Lower leg skin (tissue), 4 donors: ENCODE measurements around the gene TBX6. TPM values are rescaled to one million over a fixed set of nuclear protein-coding genes. Genes with fewer than 3 reads are reported as not detected.

Source experiments
- DNase-seq, 2 donors: peaks; one replicate each; pipeline ENCODE4 v3.0.0-alpha.2; 2019; ENCODE audit warnings: low spot score in 2 of 2
- H3K4me3 ChIP-seq: fragments of 200-600 bp; sonication (generic); 2 replicates; pipeline ENCODE4 v1.5.1; 2017; ENCODE audit warnings: mild to moderate bottlenecking, low read depth; ENCODE audit not compliant: poor library complexity, severe bottlenecking
- POLR2A ChIP-seq, 2 donors: fragments of 450-650 bp; IDR thresholded peaks; one replicate each; pipeline ENCODE4 v1.6.1; 2016 to 2017; ENCODE audit warnings: antibody characterized with exemption in 2 of 2, mild to moderate bottlenecking in 1 of 2, moderate library complexity in 1 of 2
- WGBS, 2 donors: methylation state at CpG; one replicate each; pipeline ENCODE4 v1.1.5; 2018; 5-methylcytosine and 5-hydroxymethylcytosine counted together
- intact Hi-C: fragments of 100-400 bp; cut with DNase I; formaldehyde crosslinking; loops from one replicate; pipeline ENCODE4 v1.15.0; 2023; ENCODE audit warnings: low total_unique reads
- total RNA-seq, 4 donors: library from RNA; depleted of rRNA; stranded (reverse); fragments of >200 nt; gene quantifications; one replicate each; pipeline ENCODE4 v1.1.0, GENCODE V29; 2016
- TF ChIP-seq, protein P1 (sequence below), 3 donors: fragments of 450-650 bp; IDR thresholded peaks; one replicate each; pipeline ENCODE4 v1.5.1; 2016; ENCODE audit warnings: antibody characterized with exemption in 3 of 3, mild to moderate bottlenecking in 3 of 3, moderate library complexity in 2 of 3

The TBX6 gene
- total RNA-seq, 4 donors from 2014 or later: 2.6 to 7.2 (median 3.8) TPM

DNA sequence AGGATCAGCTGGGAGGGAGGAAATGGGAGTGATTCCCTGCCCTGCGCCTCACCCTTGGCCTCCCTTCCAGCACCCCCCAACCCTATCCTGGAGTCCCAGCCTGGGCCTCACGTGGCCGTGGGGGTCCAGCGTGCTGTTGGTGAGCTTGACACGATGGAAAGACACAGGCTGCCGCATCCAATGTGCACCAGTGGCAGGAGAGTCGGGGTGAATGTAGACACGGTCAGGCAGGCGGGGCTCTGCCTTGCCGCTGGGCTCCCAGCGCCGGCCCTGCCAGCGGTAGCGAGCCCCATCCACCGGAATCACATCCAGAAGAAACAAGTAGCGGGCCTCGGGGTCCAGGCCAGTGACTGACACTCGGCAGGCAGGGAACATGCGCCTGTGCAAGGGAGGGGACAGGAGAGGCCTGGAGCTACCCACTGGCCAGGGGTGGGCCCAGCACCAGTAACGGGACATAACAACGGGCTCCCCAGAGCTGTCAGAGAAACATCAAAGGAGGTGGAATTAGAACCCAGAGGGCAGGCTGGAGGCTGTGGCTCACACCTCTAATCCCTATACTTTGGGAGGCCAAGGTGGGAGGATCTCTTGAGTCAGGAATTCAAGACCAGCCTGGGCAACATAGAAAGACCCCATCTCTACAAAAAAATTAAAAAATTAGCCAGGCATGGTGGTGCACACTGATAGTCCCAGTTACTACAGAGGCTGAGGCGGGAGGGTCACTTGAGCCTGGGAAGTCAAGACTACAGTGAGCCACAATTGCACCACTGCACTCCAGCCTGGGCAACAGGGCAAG, 2.7 kb downstream of the TBX6 start:
- WGBS, 2 donors: 63 to 69% methylated on average over 20 to 22 of the region's 22 CpGs
- H3K4me3 ChIP-seq: no peak overlapping the region
- intact Hi-C loops: no loop called here
- peak in 1 of 2 donors; percentile 83 for DNase-seq
- TF ChIP-seq, protein P1, sequence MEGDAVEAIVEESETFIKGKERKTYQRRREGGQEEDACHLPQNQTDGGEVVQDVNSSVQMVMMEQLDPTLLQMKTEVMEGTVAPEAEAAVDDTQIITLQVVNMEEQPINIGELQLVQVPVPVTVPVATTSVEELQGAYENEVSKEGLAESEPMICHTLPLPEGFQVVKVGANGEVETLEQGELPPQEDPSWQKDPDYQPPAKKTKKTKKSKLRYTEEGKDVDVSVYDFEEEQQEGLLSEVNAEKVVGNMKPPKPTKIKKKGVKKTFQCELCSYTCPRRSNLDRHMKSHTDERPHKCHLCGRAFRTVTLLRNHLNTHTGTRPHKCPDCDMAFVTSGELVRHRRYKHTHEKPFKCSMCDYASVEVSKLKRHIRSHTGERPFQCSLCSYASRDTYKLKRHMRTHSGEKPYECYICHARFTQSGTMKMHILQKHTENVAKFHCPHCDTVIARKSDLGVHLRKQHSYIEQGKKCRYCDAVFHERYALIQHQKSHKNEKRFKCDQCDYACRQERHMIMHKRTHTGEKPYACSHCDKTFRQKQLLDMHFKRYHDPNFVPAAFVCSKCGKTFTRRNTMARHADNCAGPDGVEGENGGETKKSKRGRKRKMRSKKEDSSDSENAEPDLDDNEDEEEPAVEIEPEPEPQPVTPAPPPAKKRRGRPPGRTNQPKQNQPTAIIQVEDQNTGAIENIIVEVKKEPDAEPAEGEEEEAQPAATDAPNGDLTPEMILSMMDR (IDR thresholded peaks at IDR 0.05): no peak
- no peak for TF ChIP-seq POLR2A (IDR thresholded peaks at IDR 0.05)

DNA sequence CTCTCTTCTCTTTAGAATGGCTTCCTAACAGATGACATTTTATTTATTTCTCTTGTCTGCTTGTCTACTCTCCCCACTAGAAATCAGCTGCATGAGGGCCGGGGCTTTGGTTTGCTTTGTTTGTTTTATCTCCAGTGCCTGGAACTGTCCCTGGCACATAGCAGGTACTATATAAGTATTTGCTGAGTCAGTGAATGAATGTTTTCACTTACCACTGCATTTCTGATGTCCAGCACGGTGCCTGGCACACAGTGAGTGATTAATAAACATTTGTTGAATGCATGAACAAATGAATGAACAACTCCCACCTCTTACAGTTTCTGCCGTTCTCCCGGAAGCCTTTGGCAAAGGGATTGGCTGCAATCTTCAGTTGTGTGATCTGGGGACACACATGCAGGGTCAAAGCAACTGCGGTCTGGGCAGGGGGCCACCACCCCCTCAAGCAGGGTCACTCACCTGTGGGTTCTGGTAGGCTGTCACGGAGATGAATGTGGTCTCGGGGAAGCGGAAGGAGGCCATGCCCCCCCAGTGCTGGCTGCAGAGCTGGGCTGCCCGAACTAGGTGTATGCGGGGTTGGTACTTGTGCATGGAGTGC, 3.4 kb downstream of the TBX6 start:
- intact Hi-C loops: no loop called here
- H3K4me3 ChIP-seq: no peak overlapping the region
- TF ChIP-seq, protein P1 (IDR thresholded peaks at IDR 0.05): no peak
- TF ChIP-seq POLR2A (IDR thresholded peaks at IDR 0.05): no peak
- WGBS, 2 donors: 69 to 81% methylated on average over 9 to 10 of the region's 10 CpGs
- DNase-seq: peak in 1 of 2 donors; percentile 86

DNA sequence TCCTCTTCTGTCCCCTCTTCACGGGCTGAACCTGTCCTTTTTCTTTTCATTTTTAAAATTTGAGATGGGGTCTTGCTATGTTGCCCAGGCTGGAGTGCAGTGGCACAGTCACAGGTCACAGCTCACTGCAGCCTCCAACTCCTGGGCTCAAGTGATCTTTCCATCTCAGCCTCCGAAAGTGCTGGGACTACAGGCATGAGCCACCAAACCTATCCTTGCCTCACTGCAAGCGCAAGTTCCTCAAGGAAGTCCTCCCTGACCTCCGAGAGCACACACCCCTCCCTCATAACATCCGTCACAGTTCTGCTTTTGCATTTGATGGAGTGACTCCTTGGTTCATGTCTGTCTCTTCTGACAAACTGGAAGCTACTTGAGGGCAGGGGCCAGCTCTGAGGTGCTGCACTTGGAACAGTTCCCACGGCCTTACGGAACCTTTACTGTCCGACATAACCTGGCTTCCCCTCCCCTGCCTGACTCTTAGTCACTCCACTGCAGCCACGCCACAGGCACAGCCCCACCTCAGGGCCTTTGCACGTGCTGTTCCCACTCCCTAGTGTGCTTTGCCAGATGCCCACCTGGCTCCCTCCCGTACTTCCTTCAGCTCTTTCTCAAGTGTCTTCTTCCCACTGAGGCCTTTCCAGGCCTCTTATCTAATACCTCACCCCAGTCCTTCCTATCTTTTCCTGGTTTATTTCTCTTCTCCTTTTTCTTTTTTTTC, 4.4 kb downstream of the TBX6 start:
- H3K4me3 ChIP-seq: no peak overlapping the region
- TF ChIP-seq POLR2A (IDR thresholded peaks at IDR 0.05): no peak
- TF ChIP-seq, protein P1 (IDR thresholded peaks at IDR 0.05): no peak
- DNase-seq: no peak
- intact Hi-C loops: no loop called here
- 87 to 90% methylated on average over 11 of the region's 11 CpGs for WGBS, 2 donors

DNA sequence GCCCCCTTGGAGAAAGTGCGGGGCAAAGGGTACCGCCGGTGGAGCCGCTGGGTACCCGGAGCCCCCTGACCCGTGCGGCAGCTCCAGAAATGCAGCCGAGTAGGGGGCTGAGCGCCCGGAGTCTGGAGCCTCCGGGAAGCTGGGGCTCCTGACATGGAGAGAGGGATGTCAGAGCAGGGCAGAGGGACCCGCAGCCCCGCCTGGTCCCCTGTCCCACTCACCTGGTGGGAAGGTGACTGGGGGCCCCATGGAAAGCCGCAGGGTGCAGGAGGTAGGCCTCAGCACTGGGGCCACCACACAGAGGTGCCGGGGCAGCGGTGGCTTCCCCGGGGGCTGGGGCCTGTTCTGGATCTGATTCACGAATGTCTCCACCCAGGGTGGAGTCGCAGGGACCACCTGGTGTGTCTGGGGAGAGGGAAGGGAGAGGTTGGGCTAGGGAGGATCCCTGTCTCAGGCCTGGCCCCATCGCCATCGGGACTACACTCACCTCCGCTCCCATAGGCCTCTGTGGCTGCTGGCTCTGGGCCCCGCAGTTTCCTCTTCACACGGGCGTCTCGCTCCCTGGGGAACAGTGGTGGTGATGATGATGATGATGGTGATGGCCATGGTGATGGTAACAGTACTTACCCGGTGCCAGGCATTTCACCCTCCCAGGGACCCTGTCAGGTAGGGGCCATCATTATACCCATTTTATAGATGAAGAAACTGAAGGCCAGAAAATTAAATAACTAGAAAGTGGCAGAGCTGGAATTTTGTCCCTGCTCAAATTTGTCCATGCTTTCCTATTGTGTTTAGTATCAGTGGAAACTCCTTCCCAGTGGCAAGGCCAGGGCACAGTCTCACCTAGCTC, 5.2 kb downstream of the TBX6 start:
- WGBS, 2 donors: 72 to 74% methylated on average over 23 to 27 of the region's 27 CpGs
- intact Hi-C loops: no loop called here
- TF ChIP-seq POLR2A (IDR thresholded peaks at IDR 0.05): no peak
- TF ChIP-seq, protein P1 (IDR thresholded peaks at IDR 0.05): no peak
- no peak overlapping the region for H3K4me3 ChIP-seq
- no peak for DNase-seq

DNA sequence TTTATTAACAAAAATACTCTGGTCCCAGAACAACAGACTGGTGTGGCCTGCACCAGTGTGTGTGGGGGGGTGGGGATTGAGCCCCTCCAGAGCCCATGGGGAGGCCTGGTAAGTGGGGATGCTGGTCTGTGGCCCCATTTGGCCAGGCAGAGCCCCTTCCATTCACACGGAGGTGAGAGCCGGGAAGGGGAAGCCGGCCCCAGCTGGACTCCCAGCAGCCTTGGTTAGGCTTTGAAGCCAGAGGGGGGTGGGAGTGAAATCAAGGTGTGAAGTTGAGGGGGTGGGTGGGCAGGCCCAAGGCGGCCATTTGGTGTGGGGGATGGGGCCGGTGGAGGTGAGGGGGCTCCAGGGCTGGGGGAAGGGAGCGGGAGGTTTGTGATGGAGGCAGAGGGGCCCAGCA, 5.9 kb downstream of the TBX6 start:
- no peak for DNase-seq
- H3K4me3 ChIP-seq: no peak overlapping the region
- WGBS, 2 donors: 79 to 89% methylated on average over 6 of the region's 6 CpGs
- intact Hi-C loops: no loop called here
- TF ChIP-seq POLR2A (IDR thresholded peaks at IDR 0.05): no peak
- TF ChIP-seq, protein P1 (IDR thresholded peaks at IDR 0.05): no peak
